Lower lobe of right lung (tissue), 2 donors: ENCODE results near the gene PROM1. TPM values are rescaled to one million over a fixed set of nuclear protein-coding genes. Genes with fewer than 3 reads are reported as not detected.
A peak's percentile ranks its signal among the peaks of the same experiment; 100 is the strongest.

Experiments
- ATAC-seq, 2 donors: fragments of 200-7000 bp; cut with Tn5 transposase; one replicate each; pipeline ENCODE4 v1.9.1; 2020 to 2022; ENCODE audit warnings: mild to moderate bottlenecking in 2 of 2, moderate library complexity in 2 of 2
- DNase-seq: peaks from one replicate; pipeline ENCODE4 v3.0.0-alpha.2; 2020
- H3K27ac ChIP-seq: fragments of 200-600 bp; one replicate; pipeline ENCODE4 v1.8.0; 2022
- H3K27me3 ChIP-seq: fragments of 200-600 bp; one replicate; pipeline ENCODE4 v1.8.0; 2022; ENCODE audit warnings: low read depth
- H3K36me3 ChIP-seq: fragments of 200-600 bp; one replicate; pipeline ENCODE4 v1.8.0; 2022; ENCODE audit warnings: mild to moderate bottlenecking
- H3K4me1 ChIP-seq: fragments of 200-600 bp; one replicate; pipeline ENCODE4 v1.8.0; 2022
- H3K4me3 ChIP-seq: fragments of 200-600 bp; one replicate; pipeline ENCODE4 v1.8.0; 2022; ENCODE audit warnings: mild to moderate bottlenecking
- H3K9me3 ChIP-seq: fragments of 200-600 bp; one replicate; pipeline ENCODE4 v1.8.0; 2022
- intact Hi-C: fragments of 100-400 bp; cut with DNase I; formaldehyde crosslinking; loops from one replicate; pipeline ENCODE4 v1.11.0; 2022
- total RNA-seq: library from RNA; stranded (reverse); fragmentation: NEBNext Ultra II Directional; extraction: Animal tissue kit (Norgen Biotek cat#: 25700); gene quantifications from one replicate; pipeline ENCODE4 v1.2.1, GENCODE V29; 2021
- TF ChIP-seq, protein P1 (sequence below): fragments of 200-600 bp; IDR thresholded peaks from one replicate; pipeline ENCODE4 v1.8.0; 2022; ENCODE audit warnings: antibody characterized with exemption, mild to moderate bottlenecking
- donor health status: DM: no; HTN: yes; CAD: no; lungs with severe emphysema.

The PROM1 gene
- total RNA-seq, 1 donor from 2014 or later, result 10.1 TPM

- TF ChIP-seq, protein P1, sequence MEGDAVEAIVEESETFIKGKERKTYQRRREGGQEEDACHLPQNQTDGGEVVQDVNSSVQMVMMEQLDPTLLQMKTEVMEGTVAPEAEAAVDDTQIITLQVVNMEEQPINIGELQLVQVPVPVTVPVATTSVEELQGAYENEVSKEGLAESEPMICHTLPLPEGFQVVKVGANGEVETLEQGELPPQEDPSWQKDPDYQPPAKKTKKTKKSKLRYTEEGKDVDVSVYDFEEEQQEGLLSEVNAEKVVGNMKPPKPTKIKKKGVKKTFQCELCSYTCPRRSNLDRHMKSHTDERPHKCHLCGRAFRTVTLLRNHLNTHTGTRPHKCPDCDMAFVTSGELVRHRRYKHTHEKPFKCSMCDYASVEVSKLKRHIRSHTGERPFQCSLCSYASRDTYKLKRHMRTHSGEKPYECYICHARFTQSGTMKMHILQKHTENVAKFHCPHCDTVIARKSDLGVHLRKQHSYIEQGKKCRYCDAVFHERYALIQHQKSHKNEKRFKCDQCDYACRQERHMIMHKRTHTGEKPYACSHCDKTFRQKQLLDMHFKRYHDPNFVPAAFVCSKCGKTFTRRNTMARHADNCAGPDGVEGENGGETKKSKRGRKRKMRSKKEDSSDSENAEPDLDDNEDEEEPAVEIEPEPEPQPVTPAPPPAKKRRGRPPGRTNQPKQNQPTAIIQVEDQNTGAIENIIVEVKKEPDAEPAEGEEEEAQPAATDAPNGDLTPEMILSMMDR, result no peak
- H3K4me1 ChIP-seq, result no peaks in the 10 kb centered on the region
- H3K27me3 ChIP-seq, result no peaks in the 10 kb centered on the region
- H3K9me3 ChIP-seq, result no peaks in the 10 kb centered on the region
- H3K4me3 ChIP-seq, result no peak overlapping the region
- no peaks in the 10 kb centered on the region for H3K36me3 ChIP-seq
- no peak overlapping the region for H3K27ac ChIP-seq
- DNase-seq (peak; percentile 59), ATAC-seq (peak; percentile 53 to 69)
- intact Hi-C loops, result no loop called here
Measured at GRCh38 chr4:15920723-15921591, 162.9 kb downstream of the PROM1 start.

- H3K4me3 ChIP-seq, result no peak overlapping the region
- intact Hi-C loops, result no loop called here
- TF ChIP-seq, protein P1, result no peak
- peak; percentile 53 for DNase-seq
- H3K9me3 ChIP-seq, result no peaks in the 10 kb centered on the region
- no peaks in the 10 kb centered on the region for H3K4me1 ChIP-seq
- H3K27me3 ChIP-seq, result no peaks in the 10 kb centered on the region
- no peaks in the 10 kb centered on the region for H3K36me3 ChIP-seq
- no peak overlapping the region for H3K27ac ChIP-seq
- ATAC-seq, result peak; percentile 78 to 80
Measured at GRCh38 chr4:15918484-15919129, 165.2 kb downstream of the PROM1 start.

Other genes with a start within 250 kb of the PROM1 start
- 1.2 TPM for gene FGFBP1, start 145.3 kb downstream of the PROM1 start, total RNA-seq
- 5.1 TPM for gene FGFBP2, start 120.8 kb downstream of the PROM1 start, total RNA-seq
- gene TAPT1, start 142.4 kb upstream of the PROM1 start, total RNA-seq, result 72.8 TPM